ENCODE results near the gene IL17D. TPM values are rescaled to one million over a fixed set of nuclear protein-coding genes. Genes with fewer than 3 reads are reported as not detected.
"Not testable (repeated sequence)": the region's sequence is repeated elsewhere in the genome, so short reads cannot be mapped to it uniquely, and the experiment has no call there.

The IL17D gene
- total RNA-seq, 4 donors from 2014 or later: 2.1 to 3.5 (median 2.5) TPM

DNA sequence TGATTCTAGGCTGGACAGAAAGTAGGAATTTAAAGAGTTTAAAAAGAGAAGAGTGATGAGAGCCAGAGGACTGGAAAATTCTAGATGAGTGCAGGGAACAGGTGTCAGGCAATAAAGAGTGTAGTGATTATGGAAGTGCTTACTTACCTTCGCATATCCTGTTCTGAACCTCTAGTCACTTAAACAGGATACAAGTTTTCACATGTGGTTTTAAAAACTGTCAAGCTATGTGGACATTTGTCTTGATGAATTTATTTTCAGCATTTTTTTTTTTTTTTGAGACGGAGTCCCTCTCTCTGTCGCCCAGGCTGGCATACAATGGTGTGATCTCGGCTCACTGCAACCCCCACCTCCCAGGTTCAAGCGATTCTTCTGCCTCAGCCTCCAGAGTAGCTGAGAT lies 34.3 kb upstream of the IL17D start:
- DNase-seq (ENCODE audit: low spot score) (no peak), ATAC-seq (ENCODE audit: low FRiP score) (no peak)
- TF ChIP-seq, protein P1, sequence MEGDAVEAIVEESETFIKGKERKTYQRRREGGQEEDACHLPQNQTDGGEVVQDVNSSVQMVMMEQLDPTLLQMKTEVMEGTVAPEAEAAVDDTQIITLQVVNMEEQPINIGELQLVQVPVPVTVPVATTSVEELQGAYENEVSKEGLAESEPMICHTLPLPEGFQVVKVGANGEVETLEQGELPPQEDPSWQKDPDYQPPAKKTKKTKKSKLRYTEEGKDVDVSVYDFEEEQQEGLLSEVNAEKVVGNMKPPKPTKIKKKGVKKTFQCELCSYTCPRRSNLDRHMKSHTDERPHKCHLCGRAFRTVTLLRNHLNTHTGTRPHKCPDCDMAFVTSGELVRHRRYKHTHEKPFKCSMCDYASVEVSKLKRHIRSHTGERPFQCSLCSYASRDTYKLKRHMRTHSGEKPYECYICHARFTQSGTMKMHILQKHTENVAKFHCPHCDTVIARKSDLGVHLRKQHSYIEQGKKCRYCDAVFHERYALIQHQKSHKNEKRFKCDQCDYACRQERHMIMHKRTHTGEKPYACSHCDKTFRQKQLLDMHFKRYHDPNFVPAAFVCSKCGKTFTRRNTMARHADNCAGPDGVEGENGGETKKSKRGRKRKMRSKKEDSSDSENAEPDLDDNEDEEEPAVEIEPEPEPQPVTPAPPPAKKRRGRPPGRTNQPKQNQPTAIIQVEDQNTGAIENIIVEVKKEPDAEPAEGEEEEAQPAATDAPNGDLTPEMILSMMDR (IDR thresholded peaks at IDR 0.05): no peak

DNA sequence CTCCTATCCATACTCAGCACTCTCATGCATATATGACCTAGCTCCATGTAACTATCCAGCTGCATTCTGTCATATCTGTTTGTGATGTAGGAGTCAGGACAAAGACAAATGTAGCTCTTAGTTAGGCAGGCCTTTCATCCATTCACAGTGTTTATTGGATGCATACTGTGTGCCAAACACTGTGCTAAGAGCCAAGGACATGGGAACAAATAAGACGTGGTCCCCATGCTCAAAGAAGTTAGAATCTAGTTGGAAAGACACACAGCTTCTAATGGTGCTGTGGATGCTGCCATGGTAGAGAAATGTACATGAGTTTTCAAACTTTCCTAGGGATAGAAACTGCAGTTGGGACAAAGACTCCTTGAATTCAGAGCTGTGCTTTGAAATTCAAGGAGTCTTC lies 31.7 kb upstream of the IL17D start:
- DNase-seq (ENCODE audit: low spot score) (no peak), ATAC-seq (ENCODE audit: low FRiP score) (no peak)
- TF ChIP-seq, protein P1 (IDR thresholded peaks at IDR 0.05): no peak

DNA sequence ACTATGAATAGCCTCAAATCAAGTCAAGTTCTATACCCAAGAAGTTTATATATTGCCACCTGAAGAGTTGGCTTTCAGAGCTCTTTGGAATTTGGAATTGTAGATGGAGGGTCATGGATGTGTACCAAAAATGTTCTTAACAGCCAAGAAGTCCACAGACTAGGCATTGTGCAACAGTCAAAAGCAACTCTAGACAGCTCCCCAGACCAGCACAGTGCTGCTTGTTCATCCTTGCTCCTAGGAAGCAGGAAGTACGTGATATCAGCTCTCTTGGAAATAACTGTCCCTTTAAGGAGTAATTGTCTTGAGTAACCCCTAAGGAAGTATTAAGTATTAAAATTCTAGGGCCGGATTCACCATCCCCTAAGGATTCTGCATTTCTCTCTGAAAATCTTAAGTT lies 30.7 kb upstream of the IL17D start:
- ATAC-seq (ENCODE audit: low FRiP score) (no peak), DNase-seq (ENCODE audit: low spot score) (no peak)
- TF ChIP-seq, protein P1 (IDR thresholded peaks at IDR 0.05): no peak

DNA sequence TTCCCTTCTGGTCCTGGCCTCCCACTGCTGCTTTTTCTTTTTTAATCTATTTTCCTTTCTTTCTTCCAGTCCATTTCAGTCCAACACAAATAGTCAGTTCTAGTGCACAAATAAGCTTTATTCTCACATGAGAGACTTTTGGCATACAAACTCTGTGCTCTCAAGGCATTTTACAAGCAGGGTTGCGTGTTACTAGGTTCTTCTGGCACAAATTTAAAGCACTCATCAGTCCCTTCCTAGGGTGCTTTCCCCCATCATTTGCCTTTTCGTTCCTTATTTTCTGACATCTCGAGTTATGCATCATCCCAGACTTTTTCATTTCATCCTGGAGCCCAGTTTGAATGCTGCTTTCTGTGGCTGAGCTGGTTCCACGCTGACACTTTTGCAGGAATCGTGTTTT lies 29.8 kb upstream of the IL17D start:
- no peak for DNase-seq (ENCODE audit: low spot score)

DNA sequence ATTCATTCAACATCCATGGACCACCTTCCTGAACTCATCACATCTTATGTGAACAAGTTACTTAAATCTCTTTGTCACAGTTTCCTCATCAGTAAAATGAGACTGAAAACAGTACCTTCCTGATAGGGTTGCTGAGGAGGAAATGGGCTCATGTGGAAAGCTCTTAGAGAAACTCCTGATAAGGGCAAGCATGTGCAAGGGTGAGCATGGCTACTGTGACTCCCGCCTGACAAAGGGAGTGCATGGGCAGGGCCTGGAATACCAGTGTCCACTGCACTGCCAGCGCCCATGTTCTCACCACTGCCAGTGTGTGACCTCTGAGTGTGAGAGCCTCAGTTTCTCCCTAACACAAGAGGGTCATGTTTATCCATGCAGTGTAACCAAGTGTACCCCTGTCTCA lies 27.3 kb upstream of the IL17D start:
- TF ChIP-seq, protein P1 (IDR thresholded peaks at IDR 0.05): no peak

More for the DNA sequence above, 29.8 kb upstream of the IL17D start:
- ATAC-seq (ENCODE audit: low FRiP score): no peak
- TF ChIP-seq, protein P1 (IDR thresholded peaks at IDR 0.05): no peak

DNA sequence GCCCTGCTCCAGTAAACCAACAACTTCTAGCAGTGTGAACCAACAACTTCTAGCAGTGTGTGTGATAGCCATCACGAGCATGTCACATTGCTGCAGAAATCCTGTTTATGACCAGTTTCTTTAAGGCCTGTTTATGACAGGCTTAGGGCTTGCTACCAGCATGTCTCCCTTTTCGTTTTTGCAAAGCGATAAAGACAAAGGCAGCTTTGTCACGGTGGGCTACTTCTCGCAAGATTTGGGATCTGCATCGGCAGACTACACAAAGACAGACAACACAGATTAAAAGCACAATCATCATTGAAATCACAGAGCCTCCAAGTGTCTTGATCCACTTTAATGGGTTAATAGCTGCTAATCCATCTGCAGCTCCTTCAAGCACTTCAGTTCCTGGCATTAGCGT lies 24.9 kb upstream of the IL17D start:
- not testable (repeated sequence) for ATAC-seq (ENCODE audit: low FRiP score); DNase-seq (ENCODE audit: low spot score)

More for the DNA sequence above, 27.3 kb upstream of the IL17D start:
- no peak for DNase-seq (ENCODE audit: low spot score)
- no peak for ATAC-seq (ENCODE audit: low FRiP score)

DNA sequence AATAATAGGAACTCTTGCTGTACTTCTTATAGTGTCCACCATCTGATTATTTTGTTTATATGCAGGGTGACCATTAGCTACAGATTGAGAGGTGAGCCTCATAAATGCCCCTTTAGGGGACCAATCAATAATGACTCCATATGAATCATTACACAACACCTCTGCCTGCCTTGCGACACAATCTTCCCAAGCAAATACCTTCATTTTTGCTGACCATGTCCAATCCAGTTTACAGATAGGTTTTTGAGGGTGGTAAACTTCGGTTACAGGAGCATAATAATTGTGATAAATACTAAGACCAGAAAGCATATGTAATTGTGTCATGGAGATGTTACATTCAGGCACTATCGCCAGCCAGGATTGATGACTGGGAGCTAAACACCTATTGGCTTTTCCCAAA lies 23.6 kb upstream of the IL17D start:
- TF ChIP-seq, protein P1 (IDR thresholded peaks at IDR 0.05): no peak
- no peak for DNase-seq (ENCODE audit: low spot score)
- ATAC-seq (ENCODE audit: low FRiP score): no peak

Data from omental fat pad (tissue), 4 donors.